RWPE1 (cell line): ENCODE measurements around the gene RBM47.

ENCODE experiments used
- CTCF ChIA-PET: fragments of 350-600 bp; sonication (Branson Sonifier 250); formaldehyde crosslinking; extraction: SDS; loops from one replicate; lab custom pipeline; 2021; lab: Yijun Ruan, JAX
- POLR2A ChIA-PET: fragments of 400-600 bp; formaldehyde crosslinking; extraction: SDS; loops from one replicate; lab custom pipeline; 2020; ENCODE audit warnings: antibody characterized with exemption; ENCODE audit not compliant: low non-redundant PET; lab: Yijun Ruan, JAX
- DNase-seq: peaks from one replicate; pipeline ENCODE4 v3.0.0; 2012; ENCODE audit warnings: low spot score
- H3K27ac ChIP-seq: fragments of 450-650 bp; 2 replicates; pipeline ENCODE4 v1.5.1; 2017
- TF ChIP-seq, protein P1 (sequence below): fragments of 450-650 bp; conservative IDR thresholded peaks from 2 replicates; pipeline ENCODE4 v1.5.1; 2017; ENCODE audit warnings: low read depth, mild to moderate bottlenecking

The RBM47 gene

GRCh38 chr4:40619600-40619999, 10.1 kb downstream of the RBM47 start:
- ChIA-PET CTCF (no interaction called here), POLR2A (no interaction called here)
- DNase-seq: no peak
- TF ChIP-seq, protein P1, sequence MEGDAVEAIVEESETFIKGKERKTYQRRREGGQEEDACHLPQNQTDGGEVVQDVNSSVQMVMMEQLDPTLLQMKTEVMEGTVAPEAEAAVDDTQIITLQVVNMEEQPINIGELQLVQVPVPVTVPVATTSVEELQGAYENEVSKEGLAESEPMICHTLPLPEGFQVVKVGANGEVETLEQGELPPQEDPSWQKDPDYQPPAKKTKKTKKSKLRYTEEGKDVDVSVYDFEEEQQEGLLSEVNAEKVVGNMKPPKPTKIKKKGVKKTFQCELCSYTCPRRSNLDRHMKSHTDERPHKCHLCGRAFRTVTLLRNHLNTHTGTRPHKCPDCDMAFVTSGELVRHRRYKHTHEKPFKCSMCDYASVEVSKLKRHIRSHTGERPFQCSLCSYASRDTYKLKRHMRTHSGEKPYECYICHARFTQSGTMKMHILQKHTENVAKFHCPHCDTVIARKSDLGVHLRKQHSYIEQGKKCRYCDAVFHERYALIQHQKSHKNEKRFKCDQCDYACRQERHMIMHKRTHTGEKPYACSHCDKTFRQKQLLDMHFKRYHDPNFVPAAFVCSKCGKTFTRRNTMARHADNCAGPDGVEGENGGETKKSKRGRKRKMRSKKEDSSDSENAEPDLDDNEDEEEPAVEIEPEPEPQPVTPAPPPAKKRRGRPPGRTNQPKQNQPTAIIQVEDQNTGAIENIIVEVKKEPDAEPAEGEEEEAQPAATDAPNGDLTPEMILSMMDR: no peak
- H3K27ac ChIP-seq: no peak overlapping the region

GRCh38 chr4:40617872-40618271, 11.8 kb downstream of the RBM47 start:
- DNase-seq: no peak
- ChIA-PET CTCF (no interaction called here), POLR2A (no interaction called here)
- TF ChIP-seq, protein P1: no peak
- no peak overlapping the region for H3K27ac ChIP-seq

GRCh38 chr4:40614031-40614430, 15.6 kb downstream of the RBM47 start:
- H3K27ac ChIP-seq: no peak overlapping the region
- ChIA-PET CTCF (no interaction called here), POLR2A (no interaction called here)
- DNase-seq: no peak
- TF ChIP-seq, protein P1: no peak

DNA sequence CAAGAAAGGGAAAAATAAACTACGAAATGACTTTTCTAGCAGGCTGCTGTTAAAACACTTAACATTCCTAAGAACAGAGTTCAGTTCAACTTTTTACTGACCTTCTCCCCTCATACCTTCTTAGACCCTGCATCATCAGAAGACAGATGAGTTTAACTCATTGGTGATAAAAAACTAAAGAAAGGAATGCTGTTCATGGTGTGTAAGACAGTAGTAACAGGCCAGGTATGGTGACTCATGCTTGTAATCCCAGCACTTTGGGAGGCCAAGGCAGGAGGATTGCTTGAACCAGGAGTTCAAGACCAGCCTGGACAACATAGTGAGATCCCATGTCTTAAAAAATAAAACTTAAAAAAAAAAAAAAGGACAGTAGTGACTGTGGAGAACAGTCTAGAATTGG, 16.2 kb downstream of the RBM47 start:
- no peak overlapping the region for H3K27ac ChIP-seq
- CTCF ChIA-PET: no interaction called here
- no peak for DNase-seq
- TF ChIP-seq, protein P1: no peak
- POLR2A ChIA-PET: no interaction called here

DNA sequence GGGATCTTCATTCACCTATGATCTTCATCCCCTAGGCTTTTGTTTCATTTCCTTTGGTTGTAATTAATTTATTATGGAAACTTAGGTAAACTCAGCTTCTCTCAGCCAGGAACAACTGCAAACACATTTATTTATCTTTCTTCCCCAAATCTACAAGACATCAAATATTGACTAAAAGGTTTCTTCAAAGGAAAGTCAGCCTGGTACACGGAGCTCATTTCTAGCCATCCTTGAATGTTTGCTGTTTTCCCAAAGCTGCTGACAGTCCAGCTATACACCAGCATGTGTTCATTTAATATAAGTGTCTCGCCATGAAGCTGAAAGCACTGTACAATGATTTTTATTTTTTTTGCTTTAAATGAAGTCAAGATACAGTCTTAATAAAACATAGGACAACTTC, 16.8 kb downstream of the RBM47 start:
- POLR2A ChIA-PET: no interaction called here
- CTCF ChIA-PET: no interaction called here
- TF ChIP-seq, protein P1: no peak
- H3K27ac ChIP-seq: no peak overlapping the region
- no peak for DNase-seq

- H3K27ac ChIP-seq: no peak overlapping the region
- DNase-seq: no peak
- CTCF ChIA-PET: no interaction called here
- POLR2A ChIA-PET: no interaction called here
- TF ChIP-seq, protein P1: no peak
Measured at GRCh38 chr4:40612283-40612682, 17.4 kb downstream of the RBM47 start.
